HepG2 (cell line): ENCODE measurements around the gene FAM83D. TPM values are rescaled to one million over a fixed set of nuclear protein-coding genes. Genes with fewer than 3 reads are reported as not detected.

Experiments
- AGO2 ChIP-seq: fragments of 200-400 bp; formaldehyde crosslinking; optimal IDR thresholded peaks from 2 replicates; pipeline ENCODE3; 2017; ENCODE audit warnings: mild to moderate bottlenecking, low read depth, low read length, moderate library complexity
- IRX3 ChIP-seq: sonication (generic); formaldehyde crosslinking; IDR thresholded peaks from 2 replicates; pipeline ENCODE4 v1.8.1; 2023; ENCODE audit warnings: mild to moderate bottlenecking, low read depth, missing genetic modification reagents, borderline replicate concordance
- JARID2 ChIP-seq: sonication (generic); formaldehyde crosslinking; IDR thresholded peaks from 2 replicates; pipeline ENCODE4 v1.8.1; 2023; ENCODE audit warnings: missing genetic modification reagents, inconsistent platforms; ENCODE audit not compliant: insufficient replicate concordance
- MAFG ChIP-seq: sonication (generic); formaldehyde crosslinking; IDR thresholded peaks from 2 replicates; pipeline ENCODE4 v1.5.1; 2020; ENCODE audit warnings: mild to moderate bottlenecking, missing genetic modification reagents
- NFE2 ChIP-seq: sonication (generic); formaldehyde crosslinking; IDR thresholded peaks from 2 replicates; pipeline ENCODE4 v1.4.0; 2020; ENCODE audit warnings: missing genetic modification reagents
- STAT5B ChIP-seq: sonication (generic); formaldehyde crosslinking; IDR thresholded peaks from 2 replicates; pipeline ENCODE4 v1.4.0; 2020; ENCODE audit warnings: missing genetic modification reagents
- TBL1XR1 ChIP-seq: fragments of 150-350 bp; IDR thresholded peaks from 2 replicates; pipeline ENCODE4 v1.6.1; 2014; ENCODE audit warnings: borderline replicate concordance, low read length; ENCODE audit not compliant: partially characterized antibody
- THAP11 ChIP-seq: IDR thresholded peaks from 2 replicates; pipeline ENCODE4 v1.6.1; 2016; ENCODE audit warnings: missing biosample characterization, missing genetic modification reagents
- ZNF124 ChIP-seq: sonication (generic); formaldehyde crosslinking; IDR thresholded peaks from 2 replicates; pipeline ENCODE4 v1.4.0; 2020; ENCODE audit warnings: missing genetic modification reagents
- ZNF17 ChIP-seq: sonication (generic); formaldehyde crosslinking; IDR thresholded peaks from 2 replicates; pipeline ENCODE4 v1.5.0; 2020; ENCODE audit warnings: mild to moderate bottlenecking, missing genetic modification reagents
- ZNF30 ChIP-seq: sonication (generic); formaldehyde crosslinking; IDR thresholded peaks from 2 replicates; pipeline ENCODE4 v1.5.0; 2020; ENCODE audit warnings: mild to moderate bottlenecking, missing genetic modification reagents
- ZNF451 ChIP-seq: sonication (generic); formaldehyde crosslinking; IDR thresholded peaks from 2 replicates; pipeline ENCODE4 v1.5.0; 2020; ENCODE audit warnings: mild to moderate bottlenecking, missing genetic modification reagents
- ZNF75D ChIP-seq: sonication (generic); formaldehyde crosslinking; IDR thresholded peaks from 2 replicates; pipeline ENCODE4 v1.8.1; 2023; ENCODE audit warnings: missing genetic modification reagents, mild to moderate bottlenecking, borderline replicate concordance
- polyA plus RNA-seq, 8 experiments: library from polyadenylated mRNA; depleted of rRNA in 3 of 8; stranded (reverse) in 7 of 8; unstranded in 1 of 8; fragments of >200 nt; fragmentation: Illumina TruSeq in 4 of 8; extraction: Trizol in 4 of 8; gene quantifications; 2 replicates each; pipeline versions ENCODE4 v1.2.1 to v1.2.3, GENCODE V29; 2011 to 2016; ENCODE audit warnings: low read depth in 4 of 8, missing spikeins in 1 of 8, mixed read lengths in 1 of 8; ENCODE audit not compliant: insufficient read depth in 1 of 8
- total RNA-seq, 5 experiments: library from RNA; depleted of rRNA; stranded (reverse); fragments of >200 nt; fragmentation: Illumina TruSeq; extraction: Trizol; gene quantifications; 2 replicates each; pipeline ENCODE4 v1.2.3, GENCODE V29; 2016; ENCODE audit warnings: low read depth in 1 of 5
- TF ChIP-seq, protein P1 (sequence below): sonication (generic); formaldehyde crosslinking; IDR thresholded peaks from 2 replicates; pipeline ENCODE4 v1.8.0; 2022; ENCODE audit warnings: mild to moderate bottlenecking, missing genetic modification reagents; ENCODE audit not compliant: insufficient replicate concordance
- TF ChIP-seq, protein P2 (sequence below): sonication (generic); formaldehyde crosslinking; conservative IDR thresholded peaks from 2 replicates; pipeline ENCODE4 v1.8.0; 2022; ENCODE audit warnings: low read depth, missing genetic modification reagents
- TF ChIP-seq, protein P3 (sequence below): sonication (generic); formaldehyde crosslinking; IDR thresholded peaks from 2 replicates; pipeline ENCODE4 v1.5.0; 2020; ENCODE audit warnings: missing genetic modification reagents
- TF ChIP-seq, protein P4 (sequence below): sonication (generic); formaldehyde crosslinking; IDR thresholded peaks from 2 replicates; pipeline ENCODE4 v1.5.0; 2020; ENCODE audit warnings: missing genetic modification reagents
- TF ChIP-seq, protein P5 (sequence below): sonication (generic); formaldehyde crosslinking; IDR thresholded peaks from 2 replicates; pipeline ENCODE4 v1.4.0; 2020; ENCODE audit warnings: missing genetic modification reagents, borderline replicate concordance
- TF ChIP-seq, protein P6 (sequence below): sonication (generic); formaldehyde crosslinking; IDR thresholded peaks from 2 replicates; pipeline ENCODE4 v1.8.0; 2022; ENCODE audit warnings: mild to moderate bottlenecking, missing genetic modification reagents, borderline replicate concordance

Gene FAM83D
- total and polyA plus RNA-seq, 2 of the 13 experiments (the other 11 are each of a cell fraction or from before 2014, with no cell fraction given), result 51.4 to 64.0 TPM

DNA sequence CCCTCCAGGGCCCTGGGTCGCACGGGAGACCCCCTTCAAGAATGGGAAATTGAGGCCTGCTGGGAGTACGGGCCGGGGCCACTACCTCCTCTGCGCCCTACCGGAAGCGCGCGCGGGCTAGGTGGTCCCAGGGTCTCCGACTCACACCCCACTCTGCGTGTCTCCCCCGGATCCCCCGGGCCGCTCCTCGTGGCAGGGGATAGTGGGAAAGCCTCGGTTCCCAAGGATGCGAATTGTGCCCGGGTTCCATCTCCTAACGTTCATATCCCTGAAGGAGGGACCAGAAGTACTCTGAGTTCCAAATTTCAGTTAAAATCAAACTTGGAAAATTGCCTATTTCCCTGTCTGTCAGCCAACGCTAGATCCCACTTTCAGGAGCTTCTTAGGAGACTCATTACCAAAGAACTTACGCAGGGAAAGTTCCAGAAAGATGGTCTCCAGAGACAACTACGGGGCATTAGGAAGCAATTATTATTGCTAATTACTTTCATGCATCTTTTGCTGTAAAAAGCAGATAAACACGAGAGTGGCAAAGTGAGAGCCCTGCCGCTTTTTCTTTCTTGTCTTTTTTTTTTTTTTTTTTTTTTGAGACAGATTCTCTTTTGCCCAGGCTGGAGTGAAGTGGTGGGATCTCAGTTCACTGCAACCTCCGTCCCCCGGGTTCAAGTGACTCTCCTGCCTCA is 858 bp downstream of the FAM83D start (continued):
- TF ChIP-seq, protein P1, sequence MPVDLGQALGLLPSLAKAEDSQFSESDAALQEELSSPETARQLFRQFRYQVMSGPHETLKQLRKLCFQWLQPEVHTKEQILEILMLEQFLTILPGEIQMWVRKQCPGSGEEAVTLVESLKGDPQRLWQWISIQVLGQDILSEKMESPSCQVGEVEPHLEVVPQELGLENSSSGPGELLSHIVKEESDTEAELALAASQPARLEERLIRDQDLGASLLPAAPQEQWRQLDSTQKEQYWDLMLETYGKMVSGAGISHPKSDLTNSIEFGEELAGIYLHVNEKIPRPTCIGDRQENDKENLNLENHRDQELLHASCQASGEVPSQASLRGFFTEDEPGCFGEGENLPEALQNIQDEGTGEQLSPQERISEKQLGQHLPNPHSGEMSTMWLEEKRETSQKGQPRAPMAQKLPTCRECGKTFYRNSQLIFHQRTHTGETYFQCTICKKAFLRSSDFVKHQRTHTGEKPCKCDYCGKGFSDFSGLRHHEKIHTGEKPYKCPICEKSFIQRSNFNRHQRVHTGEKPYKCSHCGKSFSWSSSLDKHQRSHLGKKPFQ, result peak; percentile 5
- no peak for TF ChIP-seq NFE2 (CRISPR knock-in tag)
- TF ChIP-seq ZNF30 (CRISPR knock-in tag), result peak; percentile 19; the same call in 1 of the 2 replicates
- TF ChIP-seq MAFG (CRISPR knock-in tag), result no peak; the same call in 1 of the 2 replicates
- no peak for TF ChIP-seq IRX3 (CRISPR knock-in tag)
- TF ChIP-seq STAT5B (CRISPR knock-in tag), result no peak
- TF ChIP-seq JARID2 (CRISPR knock-in tag), result no peak
- TF ChIP-seq, protein P2, sequence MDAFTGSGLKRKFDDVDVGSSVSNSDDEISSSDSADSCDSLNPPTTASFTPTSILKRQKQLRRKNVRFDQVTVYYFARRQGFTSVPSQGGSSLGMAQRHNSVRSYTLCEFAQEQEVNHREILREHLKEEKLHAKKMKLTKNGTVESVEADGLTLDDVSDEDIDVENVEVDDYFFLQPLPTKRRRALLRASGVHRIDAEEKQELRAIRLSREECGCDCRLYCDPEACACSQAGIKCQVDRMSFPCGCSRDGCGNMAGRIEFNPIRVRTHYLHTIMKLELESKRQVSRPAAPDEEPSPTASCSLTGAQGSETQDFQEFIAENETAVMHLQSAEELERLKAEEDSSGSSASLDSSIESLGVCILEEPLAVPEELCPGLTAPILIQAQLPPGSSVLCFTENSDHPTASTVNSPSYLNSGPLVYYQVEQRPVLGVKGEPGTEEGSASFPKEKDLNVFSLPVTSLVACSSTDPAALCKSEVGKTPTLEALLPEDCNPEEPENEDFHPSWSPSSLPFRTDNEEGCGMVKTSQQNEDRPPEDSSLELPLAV, result 0 out of 2 replicates have a peak, but pooled peaks have one; percentile 3
- no peak for TF ChIP-seq ZNF451 (CRISPR knock-in tag)
- TF ChIP-seq ZNF75D, result 0 out of 2 replicates have a peak, but pooled peaks have one; percentile 56
- no peak for TF ChIP-seq TBL1XR1
- TF ChIP-seq THAP11 (CRISPR knock-in tag), result no peak
- TF ChIP-seq, protein P3, sequence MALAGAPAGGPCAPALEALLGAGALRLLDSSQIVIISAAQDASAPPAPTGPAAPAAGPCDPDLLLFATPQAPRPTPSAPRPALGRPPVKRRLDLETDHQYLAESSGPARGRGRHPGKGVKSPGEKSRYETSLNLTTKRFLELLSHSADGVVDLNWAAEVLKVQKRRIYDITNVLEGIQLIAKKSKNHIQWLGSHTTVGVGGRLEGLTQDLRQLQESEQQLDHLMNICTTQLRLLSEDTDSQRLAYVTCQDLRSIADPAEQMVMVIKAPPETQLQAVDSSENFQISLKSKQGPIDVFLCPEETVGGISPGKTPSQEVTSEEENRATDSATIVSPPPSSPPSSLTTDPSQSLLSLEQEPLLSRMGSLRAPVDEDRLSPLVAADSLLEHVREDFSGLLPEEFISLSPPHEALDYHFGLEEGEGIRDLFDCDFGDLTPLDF (CRISPR knock-in tag), result no peak
- TF ChIP-seq AGO2, result peak; percentile 10
- TF ChIP-seq, protein P4, sequence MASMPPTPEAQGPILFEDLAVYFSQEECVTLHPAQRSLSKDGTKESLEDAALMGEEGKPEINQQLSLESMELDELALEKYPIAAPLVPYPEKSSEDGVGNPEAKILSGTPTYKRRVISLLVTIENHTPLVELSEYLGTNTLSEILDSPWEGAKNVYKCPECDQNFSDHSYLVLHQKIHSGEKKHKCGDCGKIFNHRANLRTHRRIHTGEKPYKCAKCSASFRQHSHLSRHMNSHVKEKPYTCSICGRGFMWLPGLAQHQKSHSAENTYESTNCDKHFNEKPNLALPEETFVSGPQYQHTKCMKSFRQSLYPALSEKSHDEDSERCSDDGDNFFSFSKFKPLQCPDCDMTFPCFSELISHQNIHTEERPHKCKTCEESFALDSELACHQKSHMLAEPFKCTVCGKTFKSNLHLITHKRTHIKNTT (CRISPR knock-in tag), result no peak
- no peak for TF ChIP-seq ZNF124 (CRISPR knock-in tag)
- TF ChIP-seq, protein P5, sequence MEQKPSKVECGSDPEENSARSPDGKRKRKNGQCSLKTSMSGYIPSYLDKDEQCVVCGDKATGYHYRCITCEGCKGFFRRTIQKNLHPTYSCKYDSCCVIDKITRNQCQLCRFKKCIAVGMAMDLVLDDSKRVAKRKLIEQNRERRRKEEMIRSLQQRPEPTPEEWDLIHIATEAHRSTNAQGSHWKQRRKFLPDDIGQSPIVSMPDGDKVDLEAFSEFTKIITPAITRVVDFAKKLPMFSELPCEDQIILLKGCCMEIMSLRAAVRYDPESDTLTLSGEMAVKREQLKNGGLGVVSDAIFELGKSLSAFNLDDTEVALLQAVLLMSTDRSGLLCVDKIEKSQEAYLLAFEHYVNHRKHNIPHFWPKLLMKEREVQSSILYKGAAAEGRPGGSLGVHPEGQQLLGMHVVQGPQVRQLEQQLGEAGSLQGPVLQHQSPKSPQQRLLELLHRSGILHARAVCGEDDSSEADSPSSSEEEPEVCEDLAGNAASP (CRISPR knock-in tag), result no peak
- TF ChIP-seq ZNF17 (CRISPR knock-in tag), result 0 out of 2 replicates have a peak, but pooled peaks have one; percentile 51
- TF ChIP-seq, protein P6, sequence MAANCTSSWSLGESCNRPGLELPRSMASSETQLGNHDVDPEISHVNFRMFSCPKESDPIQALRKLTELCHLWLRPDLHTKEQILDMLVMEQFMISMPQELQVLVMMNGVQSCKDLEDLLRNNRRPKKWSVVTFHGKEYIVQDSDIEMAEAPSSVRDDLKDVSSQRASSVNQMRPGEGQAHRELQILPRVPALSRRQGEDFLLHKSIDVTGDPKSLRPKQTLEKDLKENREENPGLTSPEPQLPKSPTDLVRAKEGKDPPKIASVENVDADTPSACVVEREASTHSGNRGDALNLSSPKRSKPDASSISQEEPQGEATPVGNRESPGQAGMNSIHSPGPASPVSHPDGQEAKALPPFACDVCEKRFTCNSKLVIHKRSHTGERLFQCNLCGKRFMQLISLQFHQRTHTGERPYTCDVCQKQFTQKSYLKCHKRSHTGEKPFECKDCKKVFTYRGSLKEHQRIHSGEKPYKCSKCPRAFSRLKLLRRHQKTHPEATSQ (CRISPR knock-in tag), result no peak
